Activated CD4-positive, alpha-beta T cell treated with anti-CD3 and anti-CD28 coated beads, Interleukin-2, amount 10 ng/mL, durations not matched to agents 7 days and 5 days (primary cell): ENCODE measurements around the gene CLEC2D. TPM values are rescaled to one million over a fixed set of nuclear protein-coding genes. Genes with fewer than 3 reads are reported as not detected.
"Not testable (repeated sequence)": the region's sequence is repeated elsewhere in the genome, so short reads cannot be mapped to it uniquely, and the experiment has no call there.

Source experiments
- CTCF ChIA-PET: fragments of 350-600 bp; sonication (Branson Sonifier 250); formaldehyde crosslinking; loops from one replicate; lab custom pipeline; 2021; ENCODE audit warnings: antibody characterized with exemption; lab: Charles Lee
- POLR2A ChIA-PET: fragments of 350-600 bp; sonication (Branson Sonifier 250); formaldehyde crosslinking; loops from one replicate; lab custom pipeline; 2021; ENCODE audit warnings: antibody characterized with exemption; lab: Charles Lee
- DNase-seq: peaks from one replicate; pipeline ENCODE4 v3.0.0-alpha.2; 2020
- H3K27ac Mint-ChIP-seq: one replicate; pipeline ENCODE4 v1.8.0; 2021; ENCODE audit warnings: mild to moderate bottlenecking, moderate library complexity, mixed read lengths
- H3K27me3 Mint-ChIP-seq: one replicate; pipeline ENCODE4 v1.8.0; 2021; ENCODE audit warnings: mixed read lengths
- H3K36me3 Mint-ChIP-seq: one replicate; pipeline ENCODE4 v1.8.0; 2021; ENCODE audit warnings: low read depth, mixed read lengths
- H3K4me1 Mint-ChIP-seq: one replicate; pipeline ENCODE4 v1.8.0; 2021; ENCODE audit warnings: mixed read lengths
- H3K4me3 Mint-ChIP-seq: one replicate; pipeline ENCODE4 v1.8.0; 2021; ENCODE audit warnings: mild to moderate bottlenecking, moderate library complexity, mixed read lengths
- H3K9me3 Mint-ChIP-seq: one replicate; pipeline ENCODE4 v1.8.0; 2021; ENCODE audit warnings: mixed read lengths
- total RNA-seq, 2 experiments: library from RNA; stranded (reverse); gene quantifications; one replicate each; pipeline ENCODE4 v1.2.3, GENCODE V29; 2021

Gene CLEC2D
- total RNA-seq, 2 experiments from 2014 or later = 296 to 299 TPM

GRCh38 chr12:9692909-9693308 is 23.4 kb downstream of the CLEC2D start:
- no peak for DNase-seq
- peak overlapping the region; percentile 57 for H3K27ac Mint-ChIP-seq
- H3K4me3 Mint-ChIP-seq = no peak overlapping the region
- H3K36me3 Mint-ChIP-seq = peaks cover 92% of the 10 kb centered on the region
- ChIA-PET POLR2A (interaction anchor here (0.6 kb wide), 1 partner anchor 9 kb away, joined by 3 read pairs; no protein-coding TSS in a partner anchor), CTCF (interaction anchor here (1.1 to 1.5 kb wide), 2 partner anchors 9 to 15 kb away, joined by 3 to 6 read pairs; no protein-coding TSS in a partner anchor)
- no peaks in the 10 kb centered on the region for H3K27me3 Mint-ChIP-seq
- peaks cover 34% of the 10 kb centered on the region for H3K9me3 Mint-ChIP-seq
- peaks cover 64% of the 10 kb centered on the region for H3K4me1 Mint-ChIP-seq

- peaks cover 92% of the 10 kb centered on the region for H3K36me3 Mint-ChIP-seq
- DNase-seq = no peak
- POLR2A ChIA-PET = no interaction called here
- peaks cover 34% of the 10 kb centered on the region for H3K9me3 Mint-ChIP-seq
- no peak overlapping the region for H3K27ac Mint-ChIP-seq
- H3K27me3 Mint-ChIP-seq = no peaks in the 10 kb centered on the region
- H3K4me1 Mint-ChIP-seq = peaks cover 67% of the 10 kb centered on the region
- H3K4me3 Mint-ChIP-seq = no peak overlapping the region
- CTCF ChIA-PET = interaction anchor here (1.5 kb wide), 1 partner anchor 14 kb away, joined by 6 read pairs; no protein-coding TSS in a partner anchor
Observed at GRCh38 chr12:9694241-9694640, 24.7 kb downstream of the CLEC2D start.

- POLR2A ChIA-PET, DNase-seq, H3K27me3 Mint-ChIP-seq, CTCF ChIA-PET, H3K4me3 Mint-ChIP-seq: not testable (repeated sequence)
- H3K36me3 Mint-ChIP-seq = peaks cover 89% of the 10 kb centered on the region
- peaks cover 28% of the 10 kb centered on the region for H3K9me3 Mint-ChIP-seq
- peaks cover 70% of the 10 kb centered on the region for H3K4me1 Mint-ChIP-seq
- peak overlapping the region; percentile 65 for H3K27ac Mint-ChIP-seq
Observed at GRCh38 chr12:9695150-9695549, 25.6 kb downstream of the CLEC2D start.

GRCh38 chr12:9695661-9696060 is 26.1 kb downstream of the CLEC2D start:
- H3K4me3 Mint-ChIP-seq, DNase-seq, H3K27me3 Mint-ChIP-seq, POLR2A ChIA-PET, CTCF ChIA-PET: not testable (repeated sequence)
- H3K4me1 Mint-ChIP-seq = peaks cover 75% of the 10 kb centered on the region
- peaks cover 33% of the 10 kb centered on the region for H3K9me3 Mint-ChIP-seq
- peaks cover 89% of the 10 kb centered on the region for H3K36me3 Mint-ChIP-seq
- H3K27ac Mint-ChIP-seq = peak overlapping the region; percentile 65

- H3K36me3 Mint-ChIP-seq = peaks cover 78% of the 10 kb centered on the region
- H3K27ac Mint-ChIP-seq = no peak overlapping the region
- H3K4me1 Mint-ChIP-seq = peaks cover 82% of the 10 kb centered on the region
- H3K4me3 Mint-ChIP-seq = no peak overlapping the region
- H3K27me3 Mint-ChIP-seq = no peaks in the 10 kb centered on the region
- CTCF ChIA-PET = no interaction called here
- H3K9me3 Mint-ChIP-seq = peaks cover 34% of the 10 kb centered on the region
- DNase-seq = no peak
- POLR2A ChIA-PET = no interaction called here
Observed at GRCh38 chr12:9697619-9698018, 28.1 kb downstream of the CLEC2D start.

GRCh38 chr12:9698681-9699080 is 29.2 kb downstream of the CLEC2D start:
- H3K9me3 Mint-ChIP-seq = peaks cover 29% of the 10 kb centered on the region
- ChIA-PET POLR2A (no interaction called here), CTCF (interaction anchor here (1.3 to 1.8 kb wide), 4 partner anchors 10 to 66 kb away, joined by 3 to 12 read pairs (median 4); partner anchors contain the start of gene CLEC2D)
- peaks cover 68% of the 10 kb centered on the region for H3K36me3 Mint-ChIP-seq
- H3K27ac Mint-ChIP-seq = peak overlapping the region; percentile 60
- DNase-seq = no peak
- no peaks in the 10 kb centered on the region for H3K27me3 Mint-ChIP-seq
- H3K4me1 Mint-ChIP-seq = peaks cover 82% of the 10 kb centered on the region
- H3K4me3 Mint-ChIP-seq = no peak overlapping the region

- H3K4me3 Mint-ChIP-seq = no peak overlapping the region
- peaks cover 32% of the 10 kb centered on the region for H3K9me3 Mint-ChIP-seq
- ChIA-PET CTCF (interaction anchor here (0.8 to 1.8 kb wide), 6 partner anchors 9 to 66 kb away, joined by 3 to 12 read pairs (median 4); partner anchors contain the start of gene CLEC2D), POLR2A (no interaction called here)
- peak overlapping the region; percentile 60 for H3K27ac Mint-ChIP-seq
- no peaks in the 10 kb centered on the region for H3K27me3 Mint-ChIP-seq
- DNase-seq = no peak
- peaks cover 79% of the 10 kb centered on the region for H3K4me1 Mint-ChIP-seq
- peaks cover 64% of the 10 kb centered on the region for H3K36me3 Mint-ChIP-seq
Observed at GRCh38 chr12:9699269-9699897, 29.9 kb downstream of the CLEC2D start.

DNA sequence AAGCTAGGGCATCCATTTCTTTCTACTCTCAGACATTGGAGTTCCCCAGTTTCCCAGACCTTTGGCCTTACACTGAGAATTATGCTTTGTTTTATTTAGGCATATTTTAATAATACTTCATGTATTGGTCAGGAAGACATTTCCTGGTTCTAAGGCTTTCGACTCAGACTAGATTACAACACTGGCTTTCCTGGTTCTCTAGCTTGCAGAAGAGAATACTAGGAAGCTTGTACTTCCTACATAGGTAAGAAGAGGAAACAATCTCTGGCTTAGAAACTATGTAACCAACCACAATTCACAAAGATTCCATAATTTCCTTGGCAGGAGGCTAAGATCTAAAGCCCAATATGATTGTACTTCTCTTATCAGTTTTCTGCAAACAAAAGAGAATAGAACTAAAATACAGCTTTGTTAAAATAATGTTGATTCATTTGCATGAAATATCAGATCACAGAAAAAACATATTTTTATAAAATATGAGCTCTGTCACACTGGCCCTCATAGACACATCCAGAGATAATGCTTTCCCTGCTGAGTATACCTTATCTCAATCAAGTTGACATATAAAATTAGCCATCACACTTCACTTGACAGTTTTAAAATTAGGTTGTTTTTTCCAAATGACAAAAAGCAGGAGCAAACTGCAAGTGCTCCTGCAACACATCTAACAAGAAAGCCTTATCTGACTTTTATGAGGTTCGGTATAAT is 30.5 kb downstream of the CLEC2D start:
- H3K4me3 Mint-ChIP-seq = no peak overlapping the region
- DNase-seq = no peak
- peak overlapping the region; percentile 10 for H3K27ac Mint-ChIP-seq
- CTCF ChIA-PET = interaction anchor here (0.6 to 1.8 kb wide), 7 partner anchors 9 to 1043 kb away, joined by 3 to 12 read pairs (median 4); partner anchors contain the start of gene CLEC2D
- peaks cover 75% of the 10 kb centered on the region for H3K4me1 Mint-ChIP-seq
- H3K9me3 Mint-ChIP-seq = peaks cover 36% of the 10 kb centered on the region
- H3K27me3 Mint-ChIP-seq = no peaks in the 10 kb centered on the region
- H3K36me3 Mint-ChIP-seq = peaks cover 64% of the 10 kb centered on the region
- POLR2A ChIA-PET = interaction anchor here (0.7 kb wide), 1 partner anchor 313 kb away, joined by 3 read pairs; no protein-coding TSS in a partner anchor

DNA sequence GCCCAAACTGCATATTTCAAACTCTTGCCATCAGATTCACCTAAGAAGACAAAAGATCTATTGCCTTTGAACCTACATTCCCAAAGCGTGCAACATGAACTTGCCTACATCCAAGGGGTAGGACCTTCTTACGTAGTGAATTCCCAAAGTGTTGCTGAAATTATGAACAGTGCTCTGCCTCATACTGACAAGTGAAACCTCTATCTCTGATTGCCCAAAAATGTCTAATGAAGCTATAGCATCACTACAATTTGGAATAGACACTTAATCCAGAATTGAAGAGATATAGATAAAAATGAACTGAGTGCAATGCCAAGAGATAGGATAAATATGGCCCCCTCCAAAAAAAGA is 31.1 kb downstream of the CLEC2D start:
- no peaks in the 10 kb centered on the region for H3K27me3 Mint-ChIP-seq
- peaks cover 64% of the 10 kb centered on the region for H3K36me3 Mint-ChIP-seq
- ChIA-PET POLR2A (interaction anchor here (0.7 kb wide), 1 partner anchor 313 kb away, joined by 3 read pairs; no protein-coding TSS in a partner anchor), CTCF (interaction anchor here (0.6 to 1.8 kb wide), 2 partner anchors 8 to 1043 kb away, joined by 3 to 12 read pairs; no protein-coding TSS in a partner anchor)
- peaks cover 36% of the 10 kb centered on the region for H3K9me3 Mint-ChIP-seq
- peak overlapping the region; percentile 92 for H3K27ac Mint-ChIP-seq
- no peak for DNase-seq
- no peak overlapping the region for H3K4me3 Mint-ChIP-seq
- peaks cover 75% of the 10 kb centered on the region for H3K4me1 Mint-ChIP-seq

DNA sequence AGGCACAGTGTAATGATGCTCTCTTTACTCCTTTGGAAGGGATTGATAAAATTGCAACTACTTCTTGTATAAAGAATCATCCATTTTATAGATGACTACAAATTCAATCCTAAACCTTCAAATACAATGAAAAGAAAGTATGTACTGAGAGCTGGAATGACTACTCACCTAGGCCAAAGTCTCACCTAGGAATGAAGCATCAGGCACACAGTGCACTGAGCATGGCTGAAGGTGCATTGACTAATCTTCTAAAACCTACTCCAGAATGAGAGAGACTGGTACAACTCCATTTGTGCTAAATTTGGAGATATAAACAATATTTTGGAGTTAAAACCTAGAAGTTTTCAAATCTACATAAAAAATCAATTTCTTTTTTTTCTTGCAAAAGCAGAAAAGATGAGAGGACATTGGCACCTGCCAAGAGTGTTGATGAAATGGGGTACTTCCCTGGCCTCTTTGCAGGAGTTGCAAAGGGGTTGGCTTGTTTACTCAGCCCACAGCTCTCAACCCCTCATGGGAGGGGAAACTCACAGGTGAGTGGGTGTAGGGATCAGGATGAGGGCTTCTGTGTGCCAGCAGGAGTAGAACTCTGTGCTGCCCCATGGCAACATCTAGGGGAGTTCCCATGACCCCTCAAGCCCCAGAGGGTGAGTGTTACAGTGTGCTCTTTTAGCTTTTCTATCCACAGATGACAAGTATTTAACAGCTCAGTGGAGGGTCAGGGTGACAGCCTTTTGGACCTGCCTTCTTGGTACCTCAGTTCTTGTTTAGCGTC is 32.1 kb downstream of the CLEC2D start:
- DNase-seq = peak; percentile 30
- CTCF ChIA-PET = interaction anchor here (0.9 to 1.3 kb wide), 5 partner anchors 8 to 68 kb away, joined by 3 to 6 read pairs (median 3); no protein-coding TSS in a partner anchor
- peaks cover 62% of the 10 kb centered on the region for H3K36me3 Mint-ChIP-seq
- H3K4me3 Mint-ChIP-seq = peak overlapping the region; percentile 59
- POLR2A ChIA-PET = interaction anchor here (0.6 kb wide), 1 partner anchor 169 kb away, joined by 3 read pairs; no protein-coding TSS in a partner anchor
- H3K9me3 Mint-ChIP-seq = peaks cover 39% of the 10 kb centered on the region
- no peaks in the 10 kb centered on the region for H3K27me3 Mint-ChIP-seq
- peak overlapping the region; percentile 92 for H3K27ac Mint-ChIP-seq
- peaks cover 76% of the 10 kb centered on the region for H3K4me1 Mint-ChIP-seq

GRCh38 chr12:9702255-9702654 is 32.7 kb downstream of the CLEC2D start:
- H3K4me1 Mint-ChIP-seq = peaks cover 77% of the 10 kb centered on the region

DNA sequence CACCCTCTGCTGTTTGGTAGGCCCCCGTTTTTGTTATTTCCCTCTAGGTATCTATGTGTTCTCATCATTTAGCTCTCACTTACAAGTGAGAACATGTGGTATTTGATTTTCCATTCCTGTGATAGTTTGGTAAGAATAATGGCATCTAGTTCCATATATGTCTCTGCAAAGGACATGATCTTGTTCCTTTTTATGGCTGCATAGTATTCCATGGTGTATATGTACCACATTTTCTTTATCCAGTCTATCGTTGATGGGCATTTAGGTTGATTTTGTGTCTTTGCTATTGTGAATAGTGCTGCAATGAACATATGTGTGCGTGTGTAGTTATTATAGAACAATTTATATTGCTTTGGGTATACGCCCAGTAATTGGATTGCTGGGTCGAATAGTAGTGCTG is 35.0 kb downstream of the CLEC2D start:
- CTCF ChIA-PET, H3K4me3 Mint-ChIP-seq: not testable (repeated sequence)
- peaks cover 35% of the 10 kb centered on the region for H3K9me3 Mint-ChIP-seq

More at GRCh38 chr12:9702255-9702654, 32.7 kb downstream of the CLEC2D start:
- H3K4me3 Mint-ChIP-seq = peak overlapping the region; percentile 59
- CTCF ChIA-PET = interaction anchor here (0.9 to 1.3 kb wide), 5 partner anchors 9 to 69 kb away, joined by 3 to 6 read pairs (median 3); no protein-coding TSS in a partner anchor
- POLR2A ChIA-PET = interaction anchor here (0.6 kb wide), 1 partner anchor 168 kb away, joined by 3 read pairs; no protein-coding TSS in a partner anchor
- H3K36me3 Mint-ChIP-seq = peaks cover 60% of the 10 kb centered on the region
- H3K9me3 Mint-ChIP-seq = peaks cover 39% of the 10 kb centered on the region
- H3K27ac Mint-ChIP-seq = peak overlapping the region; percentile 92
- H3K27me3 Mint-ChIP-seq = no peaks in the 10 kb centered on the region
- peak; percentile 77 for DNase-seq

More for the DNA sequence above, 35.0 kb downstream of the CLEC2D start:
- H3K27ac Mint-ChIP-seq, POLR2A ChIA-PET, DNase-seq, H3K27me3 Mint-ChIP-seq: not testable (repeated sequence)
- peaks cover 58% of the 10 kb centered on the region for H3K36me3 Mint-ChIP-seq
- peaks cover 78% of the 10 kb centered on the region for H3K4me1 Mint-ChIP-seq
